IMR-90 (cell line): ENCODE data around the gene IGF2BP3. TPM values are rescaled to one million over a fixed set of nuclear protein-coding genes. Genes with fewer than 3 reads are reported as not detected.

Experiments used
- ATAC-seq: fragments of 200-7000 bp; cut with Tn5 transposase; 2 replicates; pipeline ENCODE4 v1.9.1; 2020; ENCODE audit warnings: low read depth, mild to moderate bottlenecking, moderate library complexity
- BruUV-seq: library from RNA; stranded (reverse); fragments of 400-500 nt; replicated peaks from 2 replicates; lab custom pipeline; 2021; lab: Mats Ljungman, UMichigan
- CTCF ChIA-PET: fragments of 300-600 bp; formaldehyde crosslinking; extraction: SDS; loops from one replicate; lab custom pipeline; 2021; ENCODE audit warnings: antibody characterized with exemption; lab: Yijun Ruan, JAX
- POLR2A ChIA-PET: fragments of 300-600 bp; sonication (Branson Sonifier 250); formaldehyde crosslinking; loops from one replicate; lab custom pipeline; 2022; ENCODE audit warnings: antibody characterized with exemption; ENCODE audit not compliant: unreplicated experiment; lab: Charles Lee
- DNase-seq: peaks from one replicate; pipeline ENCODE4 v3.0.0; 2013
- H2AFZ ChIP-seq: replicated peaks from 2 replicates; pipeline ENCODE3; 2013; ENCODE audit warnings: low read length, mild to moderate bottlenecking; ENCODE audit not compliant: poor library complexity
- H2AK5ac ChIP-seq: 2 replicates; pipeline ENCODE4 v1.6.1; 2013; ENCODE audit warnings: low read depth, low read length, inconsistent platforms
- H2AK9ac ChIP-seq: replicated peaks from 2 replicates; pipeline ENCODE3; 2013; ENCODE audit warnings: mild to moderate bottlenecking, low read depth, low read length, moderate library complexity; ENCODE audit not compliant: poor library complexity
- H2BK120ac ChIP-seq: 2 replicates; pipeline ENCODE4 v1.6.1; 2013; ENCODE audit warnings: low read depth, low read length, inconsistent platforms
- H2BK15ac ChIP-seq: 3 replicates; pipeline ENCODE4 v1.6.1; 2013; ENCODE audit warnings: low read depth, low read length, inconsistent platforms
- H2BK20ac ChIP-seq: 2 replicates; pipeline ENCODE4 v1.6.1; 2013; ENCODE audit warnings: low read depth, mild to moderate bottlenecking, inconsistent platforms, low read length, moderate library complexity
- H2BK5ac ChIP-seq: 2 replicates; pipeline ENCODE4 v1.6.1; 2013; ENCODE audit warnings: mild to moderate bottlenecking, low read depth, low read length, inconsistent platforms; ENCODE audit not compliant: poor library complexity, severe bottlenecking
- H3K14ac ChIP-seq: replicated peaks from 2 replicates; pipeline ENCODE4 v1.6.1; 2013; ENCODE audit warnings: low read depth, low read length, inconsistent platforms
- H3K18ac ChIP-seq: 2 replicates; pipeline ENCODE4 v1.6.1; 2013; ENCODE audit warnings: low read depth, low read length, control low read depth
- H3K23ac ChIP-seq: 2 replicates; pipeline ENCODE4 v1.6.1; 2013; ENCODE audit warnings: low read depth, low read length, inconsistent platforms
- H3K27ac ChIP-seq: 2 replicates; pipeline ENCODE4 v1.5.1; 2013; ENCODE audit warnings: mild to moderate bottlenecking, control low read depth, low read length; ENCODE audit not compliant: insufficient read depth
- H3K27me3 ChIP-seq: 2 replicates; pipeline ENCODE4 v1.6.1; 2013; ENCODE audit warnings: low read length; ENCODE audit not compliant: control insufficient read depth, insufficient read depth
- H3K36me3 ChIP-seq: 2 replicates; pipeline ENCODE4 v1.6.1; 2013; ENCODE audit warnings: low read length, mixed read lengths; ENCODE audit not compliant: control insufficient read depth, insufficient read depth
- H3K4ac ChIP-seq: 2 replicates; pipeline ENCODE4 v1.6.1; 2013; ENCODE audit warnings: low read depth, low read length, inconsistent platforms
- H3K4me1 ChIP-seq: 2 replicates; pipeline ENCODE4 v1.6.1; 2013; ENCODE audit warnings: low read length, mixed read lengths; ENCODE audit not compliant: control insufficient read depth, insufficient read depth
- H3K4me2 ChIP-seq: 2 replicates; pipeline ENCODE4 v1.6.1; 2013; ENCODE audit warnings: low read depth, mild to moderate bottlenecking, control low read depth, low read length, moderate library complexity
- H3K4me3 ChIP-seq: 2 replicates; pipeline ENCODE4 v1.5.1; 2013; ENCODE audit warnings: low read depth, mild to moderate bottlenecking, control low read depth, low read length, moderate library complexity; ENCODE audit not compliant: insufficient read depth
- H3K56ac ChIP-seq: 2 replicates; pipeline ENCODE4 v1.6.1; 2013; ENCODE audit warnings: low read length, inconsistent platforms; ENCODE audit not compliant: insufficient read depth; ENCODE audit errors: extremely low read depth
- H3K79me1 ChIP-seq, 2 experiments: 2 replicates each; pipeline ENCODE4 v1.6.1; 2013; ENCODE audit warnings: low read length in 2 of 2, inconsistent platforms in 1 of 2, low read depth in 1 of 2
- H3K9ac ChIP-seq: 2 replicates; pipeline ENCODE4 v1.6.1; 2013; ENCODE audit warnings: low read depth, low read length, control low read depth
- H3K9me1 ChIP-seq: 2 replicates; pipeline ENCODE4 v1.6.1; 2013; ENCODE audit warnings: low read length, inconsistent platforms; ENCODE audit not compliant: insufficient read depth
- H3K9me3 ChIP-seq: 2 replicates; pipeline ENCODE4 v1.6.1; 2013; ENCODE audit warnings: low read length; ENCODE audit not compliant: control insufficient read depth, insufficient read depth
- H4K20me1 ChIP-seq: 2 replicates; pipeline ENCODE4 v1.6.1; 2013; ENCODE audit warnings: low read length, inconsistent platforms; ENCODE audit not compliant: insufficient read depth
- H4K5ac ChIP-seq: 2 replicates; pipeline ENCODE4 v1.6.1; 2013; ENCODE audit warnings: mild to moderate bottlenecking, low read depth, low read length, control low read depth
- H4K8ac ChIP-seq, 2 experiments: 2 replicates each; pipeline ENCODE4 v1.6.1; 2013; ENCODE audit warnings: low read depth in 2 of 2, low read length in 2 of 2, control low read depth in 1 of 2, inconsistent platforms in 1 of 2
- H4K91ac ChIP-seq: 2 replicates; pipeline ENCODE4 v1.6.1; 2013; ENCODE audit warnings: low read depth, low read length, inconsistent platforms; ENCODE audit not compliant: insufficient read depth
- BHLHE40 ChIP-seq: fragments of 150-350 bp; IDR thresholded peaks from 2 replicates; pipeline ENCODE4 v1.6.1; 2016; ENCODE audit warnings: mild to moderate bottlenecking, low read depth, low read length
- CEBPB ChIP-seq: IDR thresholded peaks from 2 replicates; pipeline ENCODE4 v1.6.1; 2012; ENCODE audit warnings: low read depth, low read length, improper control_type of control experiment
- CHD1 ChIP-seq: IDR thresholded peaks from 2 replicates; pipeline ENCODE4 v1.6.1; 2012; ENCODE audit warnings: low read depth, low read length, improper control_type of control experiment
- FOS ChIP-seq: fragments of 150-350 bp; IDR thresholded peaks from 2 replicates; pipeline ENCODE4 v1.6.1; 2016; ENCODE audit warnings: low read depth, low read length
- MAFK ChIP-seq: IDR thresholded peaks from 2 replicates; pipeline ENCODE4 v1.6.1; 2012; ENCODE audit warnings: low read depth, low read length, improper control_type of control experiment
- MAZ ChIP-seq: IDR thresholded peaks from 2 replicates; pipeline ENCODE4 v1.6.1; 2012; ENCODE audit warnings: low read depth, mild to moderate bottlenecking, low read length, improper control_type of control experiment, moderate library complexity, borderline replicate concordance
- MXI1 ChIP-seq: IDR thresholded peaks from 2 replicates; pipeline ENCODE4 v1.6.1; 2012; ENCODE audit warnings: low read depth, mild to moderate bottlenecking, low read length, moderate library complexity, borderline replicate concordance
- NFE2L2 ChIP-seq: fragments of 150-350 bp; IDR thresholded peaks from 2 replicates; pipeline ENCODE4 v1.6.1; 2016; ENCODE audit warnings: low read depth, mild to moderate bottlenecking, low read length
- POLR2A ChIP-seq: IDR thresholded peaks from 2 replicates; pipeline ENCODE4 v1.6.1; 2012; ENCODE audit warnings: mild to moderate bottlenecking, low read depth, low read length
- RAD21 ChIP-seq: IDR thresholded peaks from 2 replicates; pipeline ENCODE4 v1.6.1; 2012; ENCODE audit warnings: low read length, improper control_type of control experiment
- RCOR1 ChIP-seq: IDR thresholded peaks from 2 replicates; pipeline ENCODE4 v1.6.1; 2012; ENCODE audit warnings: mild to moderate bottlenecking, low read length, improper control_type of control experiment; ENCODE audit not compliant: insufficient replicate concordance
- RFX5 ChIP-seq: IDR thresholded peaks from 2 replicates; pipeline ENCODE4 v1.8.0; 2012; ENCODE audit warnings: low read depth, mild to moderate bottlenecking, low read length, moderate library complexity
- SMC3 ChIP-seq: fragments of 150-350 bp; IDR thresholded peaks from 2 replicates; pipeline ENCODE4 v1.6.1; 2016; ENCODE audit warnings: low read depth, mild to moderate bottlenecking, antibody characterized with exemption, low read length, moderate library complexity
- WGBS, 2 experiments: methylation state at CpG; one replicate each; pipeline versions ENCODE4 v1.1.5 to v1.1.7; 2013; ENCODE audit warnings: missing lambda C conversion rate in 2 of 2; ENCODE audit not compliant: insufficient read length in 1 of 2; ENCODE audit errors: extremely low coverage in 2 of 2; 5-methylcytosine and 5-hydroxymethylcytosine counted together
- dilution Hi-C: fragments of 300-500 bp; cut with HindIII; formaldehyde crosslinking; loops from one replicate; pipeline ENCODE4 v1.14.3; 2018; ENCODE audit warnings: low sequenced_read_pairs; ENCODE audit not compliant: unreplicated experiment
- in situ Hi-C: fragments of 300-500 bp; cut with MboI; formaldehyde crosslinking; loops from 3 replicates; pipeline ENCODE4 v1.14.3; 2019; ENCODE audit warnings: low sequenced_read_pairs, inconsistent platforms, mixed read lengths
- intact Hi-C: fragments of 100-400 bp; cut with micrococcal nuclease; formaldehyde crosslinking; loops from 2 replicates; pipeline ENCODE4 v1.10.0; 2022
- polyA plus RNA-seq, 3 experiments: library from polyadenylated mRNA; depleted of rRNA; stranded (reverse); fragments of >200 nt; gene quantifications; 2 replicates each; pipeline ENCODE4 v1.2.3, GENCODE V29; 2012; ENCODE audit warnings: low replicate concordance in 1 of 3
- total RNA-seq: library from RNA; depleted of rRNA; stranded (reverse); fragments of >200 nt; gene quantifications from 2 replicates; pipeline ENCODE4 v1.2.3, GENCODE V29; 2012
- TF ChIP-seq, protein P1 (sequence below): conservative IDR thresholded peaks from 2 replicates; pipeline ENCODE4 v1.5.1; 2012; ENCODE audit warnings: mild to moderate bottlenecking, low read depth, low read length, improper control_type of control experiment
- TF ChIP-seq, protein P2 (sequence below): fragments of 150-350 bp; IDR thresholded peaks from 2 replicates; pipeline ENCODE4 v1.6.1; 2016; ENCODE audit warnings: low read depth, mild to moderate bottlenecking, low read length, moderate library complexity, borderline replicate concordance
- TF ChIP-seq, protein P3 (sequence below): fragments of 150-350 bp; IDR thresholded peaks from 2 replicates; pipeline ENCODE4 v1.6.1; 2017; ENCODE audit warnings: mild to moderate bottlenecking, antibody characterized with exemption, low read length, low read depth

The IGF2BP3 gene
- total and polyA plus RNA-seq, 2 of the 4 experiments (the other 2 are of a cell fraction), result 50.9 to 59.3 TPM

- no peak overlapping the region for H3K14ac ChIP-seq
- POLR2A ChIA-PET, result no interaction called here
- in situ Hi-C loops, result no loop called here
Observed at GRCh38 chr7:23268167-23268566, 202.1 kb downstream of the IGF2BP3 start.

More at GRCh38 chr7:23268167-23268566, 202.1 kb downstream of the IGF2BP3 start:
- H3K4me2 ChIP-seq, result no peak overlapping the region
- H3K79me1 ChIP-seq, result no peaks in the 10 kb centered on the region
- no peak overlapping the region for H4K8ac ChIP-seq
- H3K23ac ChIP-seq, result no peak overlapping the region
- no peaks in the 10 kb centered on the region for H3K9me1 ChIP-seq
- peaks cover 20% of the 10 kb centered on the region for H3K27me3 ChIP-seq
- no TSS peak for BruUV-seq
- H3K9ac ChIP-seq, result no peak overlapping the region
- no peak overlapping the region for H3K4ac ChIP-seq
- dilution Hi-C loops, result no loop called here
- H3K56ac ChIP-seq, result no peak overlapping the region
- DNase-seq, result no peak
- no peaks in the 10 kb centered on the region for H3K36me3 ChIP-seq
- no peak overlapping the region for H3K4me3 ChIP-seq
- no peak overlapping the region for H2BK20ac ChIP-seq
- no peak overlapping the region for H2AK9ac ChIP-seq
- 0 out of 2 replicates have a peak, but pooled peaks cover 2% of the 10 kb centered on the region for H3K9me3 ChIP-seq
- TF ChIP-seq BHLHE40 (no peak), MXI1 (no peak), CHD1 (no peak), NFE2L2 (no peak), FOS (no peak), POLR2A (no peak), MAFK (no peak), RFX5 (no peak), RCOR1 (no peak), MAZ (no peak), SMC3 (no peak), RAD21 (no peak), CEBPB (no peak)
- TF ChIP-seq, protein P1, sequence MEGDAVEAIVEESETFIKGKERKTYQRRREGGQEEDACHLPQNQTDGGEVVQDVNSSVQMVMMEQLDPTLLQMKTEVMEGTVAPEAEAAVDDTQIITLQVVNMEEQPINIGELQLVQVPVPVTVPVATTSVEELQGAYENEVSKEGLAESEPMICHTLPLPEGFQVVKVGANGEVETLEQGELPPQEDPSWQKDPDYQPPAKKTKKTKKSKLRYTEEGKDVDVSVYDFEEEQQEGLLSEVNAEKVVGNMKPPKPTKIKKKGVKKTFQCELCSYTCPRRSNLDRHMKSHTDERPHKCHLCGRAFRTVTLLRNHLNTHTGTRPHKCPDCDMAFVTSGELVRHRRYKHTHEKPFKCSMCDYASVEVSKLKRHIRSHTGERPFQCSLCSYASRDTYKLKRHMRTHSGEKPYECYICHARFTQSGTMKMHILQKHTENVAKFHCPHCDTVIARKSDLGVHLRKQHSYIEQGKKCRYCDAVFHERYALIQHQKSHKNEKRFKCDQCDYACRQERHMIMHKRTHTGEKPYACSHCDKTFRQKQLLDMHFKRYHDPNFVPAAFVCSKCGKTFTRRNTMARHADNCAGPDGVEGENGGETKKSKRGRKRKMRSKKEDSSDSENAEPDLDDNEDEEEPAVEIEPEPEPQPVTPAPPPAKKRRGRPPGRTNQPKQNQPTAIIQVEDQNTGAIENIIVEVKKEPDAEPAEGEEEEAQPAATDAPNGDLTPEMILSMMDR, result no peak
- TF ChIP-seq, protein P2, sequence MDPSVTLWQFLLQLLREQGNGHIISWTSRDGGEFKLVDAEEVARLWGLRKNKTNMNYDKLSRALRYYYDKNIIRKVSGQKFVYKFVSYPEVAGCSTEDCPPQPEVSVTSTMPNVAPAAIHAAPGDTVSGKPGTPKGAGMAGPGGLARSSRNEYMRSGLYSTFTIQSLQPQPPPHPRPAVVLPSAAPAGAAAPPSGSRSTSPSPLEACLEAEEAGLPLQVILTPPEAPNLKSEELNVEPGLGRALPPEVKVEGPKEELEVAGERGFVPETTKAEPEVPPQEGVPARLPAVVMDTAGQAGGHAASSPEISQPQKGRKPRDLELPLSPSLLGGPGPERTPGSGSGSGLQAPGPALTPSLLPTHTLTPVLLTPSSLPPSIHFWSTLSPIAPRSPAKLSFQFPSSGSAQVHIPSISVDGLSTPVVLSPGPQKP, result no peak
- TF ChIP-seq, protein P3, sequence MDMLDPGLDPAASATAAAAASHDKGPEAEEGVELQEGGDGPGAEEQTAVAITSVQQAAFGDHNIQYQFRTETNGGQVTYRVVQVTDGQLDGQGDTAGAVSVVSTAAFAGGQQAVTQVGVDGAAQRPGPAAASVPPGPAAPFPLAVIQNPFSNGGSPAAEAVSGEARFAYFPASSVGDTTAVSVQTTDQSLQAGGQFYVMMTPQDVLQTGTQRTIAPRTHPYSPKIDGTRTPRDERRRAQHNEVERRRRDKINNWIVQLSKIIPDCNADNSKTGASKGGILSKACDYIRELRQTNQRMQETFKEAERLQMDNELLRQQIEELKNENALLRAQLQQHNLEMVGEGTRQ, result no peak
- H4K20me1 ChIP-seq, result no peaks in the 10 kb centered on the region
- intact Hi-C loops, result no loop called here
- H4K5ac ChIP-seq, result no peak overlapping the region
- no peak overlapping the region for H3K27ac ChIP-seq
- H2BK5ac ChIP-seq, result no peak overlapping the region
- H2AK5ac ChIP-seq, result no peak overlapping the region
- CTCF ChIA-PET, result no interaction called here
- H2AFZ ChIP-seq, result no peak overlapping the region
- no peak overlapping the region for H4K91ac ChIP-seq
- H2BK120ac ChIP-seq, result no peak overlapping the region
- H3K18ac ChIP-seq, result no peak overlapping the region
- H3K4me1 ChIP-seq, result no peaks in the 10 kb centered on the region
- no peak overlapping the region for H2BK15ac ChIP-seq
- no peak for ATAC-seq
- no CpG with 5 or more reads among the region's 2 CpGs for WGBS, 2 experiments
